Cardiac septum (tissue), 1 donor: Measurements from ENCODE around the gene IFT88. TPM values are rescaled to one million over a fixed set of nuclear protein-coding genes. Genes with fewer than 3 reads are reported as not detected.

Source experiments
- DNase-seq: peaks from one replicate; pipeline ENCODE4 v3.0.0-alpha.2; 2020; ENCODE audit warnings: low spot score
- intact Hi-C: fragments of 100-400 bp; cut with DNase I; formaldehyde crosslinking; loops from one replicate; pipeline ENCODE4 v1.14.0; 2022
- total RNA-seq: library from RNA; stranded (reverse); fragmentation: NEBNext Ultra II Directional; extraction: Animal tissue kit (Norgen Biotek cat#: 25700); gene quantifications from one replicate; pipeline ENCODE4 v1.2.1, GENCODE V29; 2021
- donor health status: DM: no; HTN: no; CAD: no.

IFT88 gene
- total RNA-seq, 1 donor from 2014 or later: 9.7 TPM

- intact Hi-C loops: no loop called here
- DNase-seq: no peak
These were observed 139.7 kb downstream of the IFT88 start for GRCh38 chr13:20706661-20707060.

DNA sequence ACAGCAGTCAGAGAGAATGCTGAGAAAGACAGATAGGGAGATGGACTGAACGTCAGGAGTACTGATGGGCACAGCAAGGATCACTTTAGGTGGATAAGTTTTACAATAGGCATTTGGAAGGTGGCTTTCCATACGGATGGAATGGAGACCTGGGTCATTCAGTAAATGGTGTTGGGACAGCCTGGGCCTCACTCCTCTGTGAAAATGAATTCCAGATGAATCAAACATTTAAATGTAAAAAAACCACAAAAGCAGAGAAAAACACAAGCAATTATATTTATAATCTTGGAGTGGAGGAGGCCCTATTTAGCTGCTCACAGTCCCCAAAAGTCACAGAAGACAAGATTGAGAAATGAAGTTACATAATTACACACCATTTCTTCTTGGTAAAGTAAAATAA is 141.3 kb downstream of the IFT88 start:
- intact Hi-C loops: no loop called here
- no peak for DNase-seq

GRCh38 chr13:20709369-20709768 is 142.4 kb downstream of the IFT88 start:
- intact Hi-C loops: no loop called here
- no peak for DNase-seq

GRCh38 chr13:20709782-20710181 is 142.8 kb downstream of the IFT88 start:
- no peak for DNase-seq
- intact Hi-C loops: loop anchor here (5.0 to 10.0 kb wide), 3 partner anchors 63 to 215 kb away; partner anchors contain the start of gene EEF1AKMT1

GRCh38 chr13:20711301-20712044 is 144.5 kb downstream of the IFT88 start:
- DNase-seq: no peak
- intact Hi-C loops: loop anchor here (2.0 to 10.0 kb wide), 5 partner anchors 61 to 217 kb away; partner anchors contain the start of gene EEF1AKMT1

DNA sequence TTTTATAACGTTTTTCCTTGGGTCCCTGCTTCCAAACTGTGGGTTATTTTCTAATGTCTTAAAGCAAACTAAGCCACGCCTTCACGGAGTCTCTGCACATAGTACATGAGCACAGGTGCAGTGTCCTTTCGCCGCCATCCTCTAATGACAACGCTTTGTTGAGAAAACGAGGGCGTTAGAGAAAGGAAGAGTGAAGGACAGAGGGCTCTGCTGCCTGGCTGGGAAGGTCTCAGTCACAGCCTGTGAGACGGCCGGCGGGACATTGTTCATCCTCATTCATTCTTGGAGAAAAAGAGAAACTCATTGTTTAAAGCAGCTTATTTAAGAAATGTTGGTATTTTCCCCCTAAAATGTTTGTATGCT is 146.0 kb downstream of the IFT88 start:
- no peak for DNase-seq
- intact Hi-C loops: loop anchor here (2.0 to 10.0 kb wide), 5 partner anchors 59 to 218 kb away; partner anchors contain the start of gene EEF1AKMT1

GRCh38 chr13:20713751-20714150 is 146.8 kb downstream of the IFT88 start:
- intact Hi-C loops: loop anchor here (2.0 to 10.0 kb wide), 5 partner anchors 59 to 219 kb away; partner anchors contain the start of gene EEF1AKMT1
- no peak for DNase-seq

DNA sequence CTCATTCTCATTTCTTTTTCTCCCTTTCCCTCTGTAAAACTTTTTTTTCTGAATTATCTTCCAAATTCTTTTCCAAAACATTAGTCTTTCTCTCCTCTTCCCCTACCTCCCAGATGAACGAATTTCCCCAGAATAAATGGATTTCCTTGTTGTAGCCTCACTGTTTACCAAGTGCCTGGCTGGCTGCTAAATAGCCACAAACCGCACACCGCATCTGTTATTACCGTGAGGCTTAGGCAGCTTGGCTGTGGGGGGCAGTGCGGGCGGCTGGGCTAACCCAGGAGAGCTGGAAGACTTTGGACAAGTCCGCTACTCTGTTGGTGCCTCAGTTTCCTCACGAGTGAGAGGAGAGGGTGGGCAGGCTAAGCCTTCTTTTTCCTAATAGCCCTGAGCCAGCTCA is 147.2 kb downstream of the IFT88 start:
- no peak for DNase-seq
- intact Hi-C loops: loop anchor here (5.0 to 10.0 kb wide), 3 partner anchors 58 to 219 kb away; partner anchors contain the start of gene EEF1AKMT1

DNA sequence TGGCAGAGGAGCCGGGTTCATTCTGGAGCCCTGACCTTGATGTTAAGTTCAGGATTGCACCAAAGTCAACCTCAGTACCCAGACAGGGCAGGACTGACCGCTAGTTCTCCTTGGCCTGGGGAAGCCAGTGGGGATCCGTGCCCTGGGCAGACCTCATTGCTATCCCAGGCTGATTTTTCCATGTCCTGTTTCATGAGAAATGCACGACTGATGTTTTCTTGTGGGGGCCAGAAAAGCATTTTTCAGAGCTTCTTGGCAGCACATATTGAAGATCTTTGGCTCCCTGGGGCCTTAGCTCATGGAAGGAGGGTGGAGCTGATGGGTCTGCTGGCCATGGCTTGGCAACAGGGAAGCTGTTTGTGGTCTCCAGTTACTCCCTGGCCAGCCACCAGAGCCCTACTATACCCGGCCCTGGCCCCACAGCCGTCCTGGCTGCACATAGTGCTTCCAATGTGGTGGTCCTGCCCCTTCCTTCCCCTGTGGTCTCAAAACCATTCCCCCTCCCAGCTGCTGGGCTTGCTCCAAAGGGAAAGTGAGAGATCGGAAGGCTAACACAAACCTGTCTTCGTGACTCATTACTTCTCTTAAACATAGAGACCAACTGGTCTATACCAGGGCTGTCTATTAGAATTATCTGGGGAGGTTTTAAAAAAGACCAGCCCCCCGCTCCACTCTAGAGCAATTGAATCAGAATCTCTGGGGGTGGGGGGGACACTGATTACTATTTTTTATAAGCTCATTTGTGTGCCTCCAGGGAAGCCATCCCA is 147.8 kb downstream of the IFT88 start:
- intact Hi-C loops: loop anchor here (5.0 to 10.0 kb wide), 3 partner anchors 58 to 220 kb away; partner anchors contain the start of gene EEF1AKMT1
- DNase-seq: no peak

GRCh38 chr13:20715330-20715712 is 148.4 kb downstream of the IFT88 start:
- DNase-seq: no peak
- intact Hi-C loops: loop anchor here (10.0 kb wide), 1 partner anchor 221 kb away; no protein-coding TSS in a partner anchor

DNA sequence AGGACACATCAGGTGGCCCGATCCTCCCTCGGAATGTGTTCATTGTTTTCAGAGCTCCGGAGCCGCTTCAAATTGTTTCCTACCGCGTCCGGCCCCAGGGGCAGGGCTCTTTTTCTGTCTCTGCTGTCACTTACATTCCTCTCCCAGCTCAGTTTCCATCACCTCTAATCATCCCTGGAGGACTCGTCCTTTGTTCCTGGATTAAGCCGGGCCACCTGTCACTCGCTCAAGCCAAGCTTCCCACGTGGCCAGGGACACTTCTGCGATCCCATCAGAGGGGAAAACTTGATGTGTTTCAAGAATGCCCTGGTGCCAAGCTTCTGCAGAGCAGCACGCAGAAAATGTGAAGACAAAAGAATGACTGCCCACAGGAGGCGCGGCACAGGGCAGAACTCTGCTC is 150.0 kb downstream of the IFT88 start:
- DNase-seq: no peak
- intact Hi-C loops: loop anchor here (10.0 kb wide), 1 partner anchor 222 kb away; no protein-coding TSS in a partner anchor

GRCh38 chr13:20717581-20718542 is 150.9 kb downstream of the IFT88 start:
- DNase-seq: no peak
- intact Hi-C loops: loop anchor here (10.0 kb wide), 1 partner anchor 223 kb away; no protein-coding TSS in a partner anchor

DNA sequence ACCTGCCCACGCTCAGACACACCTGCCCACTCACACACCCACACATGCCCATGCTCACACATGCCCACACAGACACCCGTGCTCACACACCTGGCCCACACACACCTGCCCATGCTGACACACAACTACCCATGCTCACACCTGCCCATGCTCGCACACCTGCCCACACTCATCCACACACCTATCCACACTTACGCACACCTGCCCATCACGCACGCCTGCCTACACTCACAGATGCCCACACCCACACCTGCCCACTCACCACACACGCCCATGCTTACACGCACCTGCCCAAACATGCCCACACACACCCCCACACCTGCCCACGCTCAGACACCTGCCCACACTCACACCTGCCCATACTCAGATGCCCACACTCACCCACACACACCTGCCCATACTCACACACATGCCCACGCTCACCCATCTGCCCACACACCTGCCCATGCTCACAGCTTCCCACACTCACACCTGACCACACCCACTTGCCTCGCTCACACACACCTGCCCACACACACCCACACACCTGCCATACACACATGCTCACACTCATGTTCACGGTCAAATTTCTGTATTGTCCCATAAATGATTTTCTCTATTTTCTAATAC is 152.1 kb downstream of the IFT88 start:
- DNase-seq: no peak
- intact Hi-C loops: loop anchor here (10.0 kb wide), 1 partner anchor 224 kb away; no protein-coding TSS in a partner anchor

DNA sequence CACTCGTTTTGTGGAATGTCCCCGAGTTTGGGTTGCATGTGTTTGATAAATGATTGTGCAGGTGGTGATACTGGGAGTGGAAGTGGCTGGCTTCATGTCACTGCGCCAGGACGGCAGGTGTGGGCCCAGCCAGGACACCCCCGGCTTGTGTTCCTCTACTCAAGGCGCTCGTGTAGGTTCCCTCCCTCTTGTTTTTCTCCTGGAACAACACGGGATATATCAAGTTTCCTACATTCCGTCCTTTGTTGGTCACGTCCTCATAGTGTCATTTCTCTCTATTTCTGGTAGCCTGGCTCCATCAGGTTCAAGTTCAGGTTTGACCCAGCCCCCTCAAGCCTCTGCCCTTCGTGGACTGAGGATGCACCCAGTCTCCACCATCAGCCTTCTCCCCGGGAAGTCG is 152.8 kb downstream of the IFT88 start:
- no peak for DNase-seq
- intact Hi-C loops: loop anchor here (10.0 kb wide), 1 partner anchor 225 kb away; no protein-coding TSS in a partner anchor

- no peak for DNase-seq
- intact Hi-C loops: no loop called here
These were observed 153.5 kb downstream of the IFT88 start for GRCh38 chr13:20720499-20720898.

- intact Hi-C loops: no loop called here
- no peak for DNase-seq
These were observed 154.1 kb downstream of the IFT88 start for GRCh38 chr13:20721058-20721453.

GRCh38 chr13:20721454-20722357 is 154.7 kb downstream of the IFT88 start:
- no peak for DNase-seq
- intact Hi-C loops: no loop called here

GRCh38 chr13:20727856-20728255 is 160.9 kb downstream of the IFT88 start:
- intact Hi-C loops: no loop called here

More at GRCh38 chr13:20727856-20728255, 160.9 kb downstream of the IFT88 start:
- DNase-seq: no peak
